GM19238 (cell line): ENCODE data around the gene KCNMA1.

Experiments used
- DNase-seq: peaks from one replicate; pipeline ENCODE4 v3.0.0; 2011; ENCODE audit warnings: low spot score; ENCODE audit not compliant: insufficient read length

The KCNMA1 gene

DNA sequence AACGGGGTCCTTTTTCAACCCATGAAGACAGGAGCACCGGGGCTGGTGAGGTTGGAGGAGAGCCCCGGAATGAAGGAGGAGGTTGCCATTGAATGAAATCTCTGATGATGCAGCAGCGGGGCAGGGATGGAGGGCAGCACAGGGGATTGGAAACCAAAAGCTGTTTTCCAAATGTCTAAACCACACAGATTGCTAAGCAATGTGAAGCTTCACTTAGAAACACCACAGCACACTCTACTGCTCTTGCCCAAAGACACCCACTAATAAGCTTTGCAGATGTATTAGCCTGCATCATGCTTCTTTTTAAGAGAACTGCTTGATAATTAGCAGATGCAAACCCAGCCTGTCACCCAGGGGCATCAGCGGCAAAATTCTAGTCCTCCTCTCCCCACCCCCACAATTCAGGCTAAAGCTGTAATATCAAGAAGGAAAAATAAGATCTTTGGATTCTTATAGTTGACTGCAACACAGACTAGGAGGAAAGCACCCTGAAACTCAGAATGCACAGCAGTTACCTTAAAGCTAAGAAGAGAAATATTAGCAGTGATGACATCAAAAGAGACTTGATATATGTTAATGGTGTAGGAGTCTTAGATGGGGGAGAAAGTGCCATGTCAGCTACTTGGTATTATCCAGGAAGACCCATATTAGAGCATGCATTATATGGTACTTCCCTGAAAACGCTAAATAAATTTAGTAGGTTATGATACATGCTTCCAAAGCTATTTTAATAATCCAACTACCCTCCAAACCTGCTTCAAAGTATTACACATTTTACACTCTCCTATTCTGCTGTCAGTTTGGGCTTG lies 666.7 kb downstream of the KCNMA1 start:
- no peak for DNase-seq

GRCh38 chr10:76969366-76969948 lies 668.2 kb downstream of the KCNMA1 start:
- DNase-seq: no peak

DNA sequence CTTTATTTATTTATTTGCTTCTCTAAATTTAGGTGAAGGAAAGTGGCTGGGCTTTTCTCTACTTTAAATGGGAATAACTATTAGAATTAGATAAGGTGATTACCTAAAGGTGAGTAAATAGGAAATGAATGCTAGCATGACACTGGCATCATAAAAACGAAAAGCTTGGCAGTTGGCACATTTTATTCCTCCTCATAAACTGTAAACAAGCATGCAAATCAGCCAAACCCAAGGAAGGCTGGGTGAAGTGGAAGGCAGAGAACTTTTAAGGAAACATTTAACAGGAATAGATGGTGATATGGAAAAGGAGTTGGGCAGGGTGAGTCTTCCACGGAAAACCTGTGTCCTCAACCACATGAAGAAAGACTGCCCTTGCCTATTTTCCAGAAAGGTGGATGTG lies 669.1 kb downstream of the KCNMA1 start:
- no peak for DNase-seq

GRCh38 chr10:76962851-76963250 lies 674.8 kb downstream of the KCNMA1 start:
- no peak for DNase-seq

DNA sequence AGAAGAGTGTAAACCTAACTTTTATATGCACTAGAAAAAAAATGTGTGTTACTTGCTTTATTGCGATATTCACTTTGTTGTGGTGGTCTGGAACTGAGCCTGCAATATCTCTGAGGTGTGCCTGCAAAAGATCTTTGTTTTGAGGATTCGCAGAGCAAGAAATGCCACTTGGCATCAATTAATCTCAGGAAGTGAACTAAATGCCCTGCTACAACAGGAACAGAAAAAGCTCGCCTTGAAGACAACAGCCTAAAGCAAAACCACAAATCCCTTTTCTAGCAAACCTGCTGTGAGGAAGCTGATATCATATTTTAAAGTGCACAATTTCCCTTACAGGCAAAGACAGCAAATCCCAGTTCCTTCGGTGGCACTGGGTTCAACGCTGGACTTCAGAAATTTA lies 675.8 kb downstream of the KCNMA1 start:
- DNase-seq: no peak

GRCh38 chr10:76959111-76959510 lies 678.5 kb downstream of the KCNMA1 start:
- no peak for DNase-seq

- DNase-seq: no peak
Measured at GRCh38 chr10:76954838-76955237, 682.8 kb downstream of the KCNMA1 start.

GRCh38 chr10:76950354-76950753 lies 687.3 kb downstream of the KCNMA1 start:
- DNase-seq: no peak

DNA sequence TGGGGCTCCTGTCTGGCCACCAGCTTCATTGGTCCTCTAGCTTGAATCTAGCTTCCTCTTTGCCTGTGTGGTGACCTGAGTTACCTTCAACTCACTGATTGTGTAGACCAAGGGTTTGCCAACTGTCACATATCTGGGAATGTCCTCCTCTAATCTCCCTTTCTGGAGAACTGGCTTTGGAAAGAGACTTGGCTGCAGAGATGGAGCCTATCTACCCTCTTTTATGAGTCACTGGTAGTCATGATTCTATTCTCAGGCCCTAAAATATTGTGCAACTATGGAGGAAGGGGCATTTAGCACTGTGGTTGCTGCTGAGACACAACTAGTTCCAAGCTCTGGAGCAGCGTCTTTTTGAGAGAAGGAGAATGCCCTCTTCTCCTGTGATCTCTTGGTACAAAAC lies 691.3 kb downstream of the KCNMA1 start:
- DNase-seq: no peak

- DNase-seq: no peak
Measured at GRCh38 chr10:76945166-76945565, 692.4 kb downstream of the KCNMA1 start.

- DNase-seq: no peak
Measured at GRCh38 chr10:76944640-76945039, 693.0 kb downstream of the KCNMA1 start.

GRCh38 chr10:76942628-76943416 lies 694.8 kb downstream of the KCNMA1 start:
- DNase-seq: no peak

GRCh38 chr10:76939933-76940468 lies 697.6 kb downstream of the KCNMA1 start:
- no peak for DNase-seq

GRCh38 chr10:76937181-76937600 lies 700.4 kb downstream of the KCNMA1 start:
- no peak for DNase-seq

- no peak for DNase-seq
Measured at GRCh38 chr10:76935941-76936613, 701.5 kb downstream of the KCNMA1 start.

GRCh38 chr10:76928565-76928964 lies 709.0 kb downstream of the KCNMA1 start:
- no peak for DNase-seq

GRCh38 chr10:76925636-76926405 lies 711.8 kb downstream of the KCNMA1 start:
- DNase-seq: no peak

GRCh38 chr10:76922666-76923065 lies 714.9 kb downstream of the KCNMA1 start:
- DNase-seq: no peak

DNA sequence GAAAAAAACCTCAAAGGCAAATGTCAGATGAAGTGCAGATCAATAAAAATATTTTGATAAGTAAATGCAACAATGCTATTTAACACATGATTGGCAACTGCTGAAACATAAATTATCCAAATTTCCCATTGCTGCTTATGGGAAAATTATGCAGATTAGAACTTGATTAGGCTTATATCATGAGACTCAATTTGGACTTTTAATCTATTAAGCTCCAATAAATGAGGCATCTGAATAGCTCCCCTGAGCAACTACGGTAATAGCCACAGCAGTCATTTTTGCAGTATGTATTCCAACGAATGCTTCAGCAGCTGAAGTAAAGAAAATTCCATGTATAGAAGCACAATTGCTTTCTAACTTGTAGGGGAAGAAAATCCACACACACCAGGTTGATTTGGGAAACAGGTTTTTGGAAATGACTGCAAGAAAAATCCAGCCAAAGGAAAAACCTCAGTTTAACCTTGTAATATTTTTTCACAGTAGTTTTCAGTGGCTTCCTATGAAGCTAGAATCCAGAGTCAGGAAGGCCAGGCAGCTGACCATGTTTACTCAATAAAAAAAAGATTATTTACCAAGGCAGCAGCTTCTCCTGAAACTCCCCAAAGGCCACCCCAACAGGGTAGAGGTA lies 716.1 kb downstream of the KCNMA1 start:
- DNase-seq: no peak

GRCh38 chr10:76920581-76920980 lies 717.0 kb downstream of the KCNMA1 start:
- no peak for DNase-seq
